ENCODE results near the gene UBR3.
"Not testable (repeated sequence)": the region's sequence is repeated elsewhere in the genome, so short reads cannot be mapped to it uniquely, and the experiment has no call there.

UBR3 gene

DNA sequence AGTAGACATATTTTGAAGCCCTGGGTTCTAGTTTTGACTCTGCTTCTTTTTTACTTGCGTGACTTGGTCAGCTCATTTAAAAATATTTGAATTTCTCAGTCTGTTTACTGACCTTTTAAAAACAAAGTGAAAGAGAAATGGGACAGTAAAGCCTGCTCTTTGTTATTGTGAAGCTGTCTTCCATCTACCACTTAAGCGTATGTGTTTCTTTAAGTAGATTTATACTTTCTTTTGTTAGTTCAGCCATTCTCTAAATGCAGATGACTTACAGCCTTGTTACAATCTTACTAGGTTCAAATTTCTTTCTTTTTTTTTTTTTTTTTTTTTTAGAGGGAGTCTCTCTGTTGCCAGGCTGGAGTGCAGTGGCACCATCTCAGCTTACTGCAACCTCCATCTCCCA lies 79.5 kb downstream of the UBR3 start:
- H3K27me3 ChIP-seq (ENCODE audit: control insufficient read depth, insufficient read depth, low read length), result no peaks in the 10 kb centered on the region
- DNase-seq (ENCODE audit: low read depth, low spot score), result no peak
- no peaks in the 10 kb centered on the region for H3K36me3 ChIP-seq (ENCODE audit: control insufficient read depth, insufficient read depth, low read length)
- no peaks in the 10 kb centered on the region for H3K4me1 ChIP-seq (ENCODE audit: control insufficient read depth, insufficient read depth, low read length)
- H3K27ac ChIP-seq (ENCODE audit: low read length), result no peak overlapping the region
- no peak overlapping the region for H3K4me3 ChIP-seq (ENCODE audit: low read length)
- no CpG with 5 or more reads among the region's 2 CpGs for WGBS (ENCODE audit: insufficient coverage, insufficient read length)
- H3K9me3 ChIP-seq (ENCODE audit: control insufficient read depth, insufficient read depth, low read length), result no peaks in the 10 kb centered on the region

DNA sequence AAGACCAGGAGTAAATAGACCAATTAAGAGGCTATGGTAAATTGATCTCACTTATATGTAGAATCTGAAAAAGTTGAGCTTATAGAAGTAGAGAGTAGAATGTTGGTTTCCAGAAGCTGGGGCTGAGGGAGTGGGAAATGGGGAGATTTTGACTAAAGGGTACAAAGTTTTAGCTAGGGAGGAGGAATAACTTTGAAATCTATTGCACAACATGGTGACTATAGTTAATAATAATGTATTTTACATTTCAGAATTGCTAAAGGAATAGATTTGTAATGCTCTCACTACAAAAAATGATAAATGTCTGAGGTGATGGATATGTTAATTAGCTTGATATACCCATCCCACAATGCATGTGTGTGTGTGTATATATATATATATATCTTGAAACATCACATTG lies 82.1 kb downstream of the UBR3 start:
- no peak overlapping the region for H3K4me3 ChIP-seq (ENCODE audit: low read length)
- no peaks in the 10 kb centered on the region for H3K36me3 ChIP-seq (ENCODE audit: control insufficient read depth, insufficient read depth, low read length)
- no peak for DNase-seq (ENCODE audit: low read depth, low spot score)
- H3K4me1 ChIP-seq (ENCODE audit: control insufficient read depth, insufficient read depth, low read length), result no peaks in the 10 kb centered on the region
- H3K27me3 ChIP-seq (ENCODE audit: control insufficient read depth, insufficient read depth, low read length), result no peaks in the 10 kb centered on the region
- no peak overlapping the region for H3K27ac ChIP-seq (ENCODE audit: low read length)
- H3K9me3 ChIP-seq (ENCODE audit: control insufficient read depth, insufficient read depth, low read length), result no peaks in the 10 kb centered on the region

DNA sequence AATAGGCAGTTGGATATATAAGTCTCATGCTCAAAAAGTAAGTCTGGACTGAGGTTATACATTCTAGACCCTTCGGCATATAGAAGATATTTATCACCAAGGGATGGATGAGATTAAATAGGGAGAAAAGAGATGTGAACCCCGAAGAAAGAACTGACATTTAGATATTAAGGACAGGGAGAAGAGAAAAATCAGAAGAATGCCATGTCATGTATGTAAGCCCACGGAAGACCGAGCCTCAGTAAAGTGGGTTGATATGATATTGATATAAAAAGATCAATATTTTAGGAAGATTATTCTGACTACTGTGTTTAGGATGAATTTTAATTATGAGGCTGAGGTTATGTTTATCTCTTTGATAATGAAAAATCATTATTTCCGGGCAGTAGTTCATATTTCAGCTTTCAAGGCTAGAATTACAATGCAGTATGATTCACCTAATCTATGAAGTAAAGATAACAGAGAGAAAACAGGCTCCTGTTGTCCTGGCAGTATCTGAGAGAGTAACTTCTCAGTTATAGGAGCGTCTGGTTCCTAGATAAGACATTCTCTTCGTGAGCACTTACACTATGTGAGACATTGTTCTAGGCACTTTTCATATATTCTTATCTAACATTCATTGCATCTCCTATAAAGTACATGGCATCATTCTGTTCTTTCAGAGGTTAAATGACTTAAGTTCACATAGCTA lies 83.0 kb downstream of the UBR3 start:
- H3K36me3 ChIP-seq (ENCODE audit: control insufficient read depth, insufficient read depth, low read length), result no peaks in the 10 kb centered on the region

DNA sequence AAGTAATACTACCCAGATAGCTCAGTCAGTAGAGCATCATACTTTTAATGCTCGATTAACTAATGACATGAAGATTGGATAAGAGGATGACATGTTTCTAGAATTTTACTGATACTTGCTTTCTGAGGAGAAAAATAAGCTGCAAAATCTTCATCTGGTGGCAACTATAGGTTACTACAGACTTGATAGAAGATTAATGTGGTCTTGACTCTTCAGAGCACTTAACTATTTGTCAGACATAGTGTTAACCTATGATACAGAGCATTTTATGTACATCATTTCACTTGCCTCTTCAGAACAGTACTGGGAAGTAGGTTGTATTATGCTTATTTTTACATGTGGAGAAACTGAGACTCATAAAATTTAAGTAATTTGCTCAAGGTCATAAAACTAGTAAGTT lies 83.9 kb downstream of the UBR3 start:
- no peaks in the 10 kb centered on the region for H3K36me3 ChIP-seq (ENCODE audit: control insufficient read depth, insufficient read depth, low read length)
- no peak for DNase-seq (ENCODE audit: low read depth, low spot score)
- H3K4me1 ChIP-seq (ENCODE audit: control insufficient read depth, insufficient read depth, low read length), result no peaks in the 10 kb centered on the region
- H3K9me3 ChIP-seq (ENCODE audit: control insufficient read depth, insufficient read depth, low read length), result no peaks in the 10 kb centered on the region
- WGBS (ENCODE audit: insufficient coverage, insufficient read length), result no CpG with 5 or more reads among the region's 1 CpG
- no peaks in the 10 kb centered on the region for H3K27me3 ChIP-seq (ENCODE audit: control insufficient read depth, insufficient read depth, low read length)
- H3K4me3 ChIP-seq (ENCODE audit: low read length), result no peak overlapping the region
- H3K27ac ChIP-seq (ENCODE audit: low read length), result no peak overlapping the region

More for the DNA sequence above, 83.0 kb downstream of the UBR3 start:
- Histone ChIP-seq H3K27ac (ENCODE audit: low read length) (no peak overlapping the region), H3K27me3 (ENCODE audit: control insufficient read depth, insufficient read depth, low read length) (no peaks in the 10 kb centered on the region), H3K4me3 (ENCODE audit: low read length) (no peak overlapping the region), H3K4me1 (ENCODE audit: control insufficient read depth, insufficient read depth, low read length) (no peaks in the 10 kb centered on the region), H3K9me3 (ENCODE audit: control insufficient read depth, insufficient read depth, low read length) (no peaks in the 10 kb centered on the region)
- WGBS (ENCODE audit: insufficient coverage, insufficient read length), result no CpG with 5 or more reads among the region's 7 CpGs
- DNase-seq (ENCODE audit: low read depth, low spot score), result no peak

DNA sequence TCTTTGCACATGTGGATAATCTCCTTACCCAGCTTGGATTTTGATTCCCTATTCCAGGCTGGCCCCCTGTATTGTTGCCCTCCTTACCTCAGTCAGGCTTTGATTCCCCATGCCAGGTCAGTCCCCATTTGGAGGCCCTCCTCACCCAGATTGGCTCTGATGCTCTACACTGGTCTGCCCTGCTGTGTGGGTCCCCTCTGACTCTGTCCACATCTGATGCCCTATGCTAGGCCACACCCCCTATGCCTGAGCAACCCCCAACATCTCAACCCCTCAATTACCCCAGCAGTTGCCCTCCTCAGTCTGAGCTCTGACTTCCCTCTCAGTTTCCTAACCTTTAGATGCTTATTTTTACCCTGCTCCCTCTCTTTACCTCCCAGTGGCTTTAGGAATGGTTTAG lies 89.4 kb downstream of the UBR3 start:
- no peaks in the 10 kb centered on the region for H3K4me1 ChIP-seq (ENCODE audit: control insufficient read depth, insufficient read depth, low read length)
- DNase-seq (ENCODE audit: low read depth, low spot score), result no peak
- H3K4me3 ChIP-seq (ENCODE audit: low read length), result no peak overlapping the region
- no peaks in the 10 kb centered on the region for H3K27me3 ChIP-seq (ENCODE audit: control insufficient read depth, insufficient read depth, low read length)
- no peaks in the 10 kb centered on the region for H3K9me3 ChIP-seq (ENCODE audit: control insufficient read depth, insufficient read depth, low read length)
- H3K27ac ChIP-seq (ENCODE audit: low read length), result no peak overlapping the region
- no peaks in the 10 kb centered on the region for H3K36me3 ChIP-seq (ENCODE audit: control insufficient read depth, insufficient read depth, low read length)

DNA sequence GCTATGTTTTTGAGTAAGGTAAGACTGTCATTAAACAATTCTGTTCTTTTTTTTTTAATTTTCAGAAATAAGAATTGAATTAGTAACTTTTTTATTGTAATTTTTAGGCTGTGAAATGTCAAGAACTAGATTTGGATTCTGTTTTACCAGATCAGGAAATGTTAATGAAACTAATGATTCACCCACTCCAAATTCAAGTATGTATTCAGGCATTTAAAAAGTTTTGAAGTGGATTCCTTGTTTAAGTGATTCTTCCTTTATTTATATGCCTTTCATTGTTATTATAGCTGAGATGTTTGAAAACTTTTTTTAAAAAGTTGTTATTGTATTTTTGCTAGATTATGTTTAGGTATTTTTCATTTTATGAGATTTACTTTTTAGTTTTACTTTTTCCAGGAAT lies 96.7 kb downstream of the UBR3 start:
- Histone ChIP-seq H3K9me3 (ENCODE audit: control insufficient read depth, insufficient read depth, low read length) (no peaks in the 10 kb centered on the region), H3K4me3 (ENCODE audit: low read length) (no peak overlapping the region), H3K27me3 (ENCODE audit: control insufficient read depth, insufficient read depth, low read length) (no peaks in the 10 kb centered on the region), H3K4me1 (ENCODE audit: control insufficient read depth, insufficient read depth, low read length) (no peaks in the 10 kb centered on the region), H3K27ac (ENCODE audit: low read length) (no peak overlapping the region), H3K36me3 (ENCODE audit: control insufficient read depth, insufficient read depth, low read length) (no peaks in the 10 kb centered on the region)
- DNase-seq (ENCODE audit: low read depth, low spot score), result no peak

DNA sequence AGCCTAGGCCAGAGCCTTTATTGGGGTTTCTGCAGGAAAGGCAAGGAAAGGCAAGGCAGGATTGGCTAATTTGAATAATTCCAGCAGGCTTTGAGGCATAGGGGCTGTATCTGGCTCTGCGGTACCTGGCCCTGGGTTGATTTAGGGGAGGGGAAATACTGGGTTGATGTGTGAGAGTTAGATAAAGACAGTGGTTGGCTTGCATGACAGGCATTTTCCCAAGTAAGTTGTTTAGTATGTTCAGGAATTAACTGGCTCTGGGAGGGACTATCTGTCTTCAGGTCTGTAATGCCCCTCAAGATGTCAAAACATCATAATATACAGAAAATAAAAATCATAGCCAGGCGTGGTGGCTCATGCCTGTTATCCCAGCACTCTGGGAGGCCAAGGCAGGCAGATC lies 98.7 kb downstream of the UBR3 start:
- Histone ChIP-seq H3K27me3 (ENCODE audit: control insufficient read depth, insufficient read depth, low read length) (no peaks in the 10 kb centered on the region), H3K9me3 (ENCODE audit: control insufficient read depth, insufficient read depth, low read length) (no peaks in the 10 kb centered on the region), H3K4me3 (ENCODE audit: low read length) (no peak overlapping the region), H3K36me3 (ENCODE audit: control insufficient read depth, insufficient read depth, low read length) (no peaks in the 10 kb centered on the region), H3K4me1 (ENCODE audit: control insufficient read depth, insufficient read depth, low read length) (no peaks in the 10 kb centered on the region), H3K27ac (ENCODE audit: low read length) (no peak overlapping the region)
- DNase-seq (ENCODE audit: low read depth, low spot score), result no peak
- whole genome bisulfite sequencing (ENCODE audit: insufficient coverage, insufficient read length), result no CpG with 5 or more reads among the region's 2 CpGs

DNA sequence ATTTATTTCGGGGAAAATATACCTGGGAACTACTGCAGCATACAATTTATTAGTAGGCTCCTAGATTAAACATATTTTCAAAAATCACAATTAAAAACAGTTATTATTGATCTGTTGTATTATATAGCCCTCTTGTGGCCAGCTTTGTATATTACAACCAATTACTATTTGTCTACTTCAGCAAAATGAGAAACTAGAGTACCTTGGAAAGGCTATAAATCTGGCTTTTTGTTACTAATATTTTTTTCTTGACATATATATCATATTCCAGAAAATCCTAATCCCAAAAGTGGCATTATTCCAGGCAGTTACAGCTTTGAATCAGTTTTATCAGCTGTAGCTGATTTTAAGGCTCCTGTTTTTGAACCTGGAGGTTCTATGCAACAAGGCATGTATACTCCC lies 101.2 kb downstream of the UBR3 start:
- Histone ChIP-seq H3K4me1 (ENCODE audit: control insufficient read depth, insufficient read depth, low read length) (no peaks in the 10 kb centered on the region), H3K4me3 (ENCODE audit: low read length) (no peak overlapping the region), H3K36me3 (ENCODE audit: control insufficient read depth, insufficient read depth, low read length) (no peaks in the 10 kb centered on the region), H3K27me3 (ENCODE audit: control insufficient read depth, insufficient read depth, low read length) (no peaks in the 10 kb centered on the region), H3K27ac (ENCODE audit: low read length) (no peak overlapping the region), H3K9me3 (ENCODE audit: control insufficient read depth, insufficient read depth, low read length) (no peaks in the 10 kb centered on the region)
- DNase-seq (ENCODE audit: low read depth, low spot score), result no peak
- WGBS (ENCODE audit: insufficient coverage, insufficient read length), result no CpG with 5 or more reads among the region's 1 CpG

DNA sequence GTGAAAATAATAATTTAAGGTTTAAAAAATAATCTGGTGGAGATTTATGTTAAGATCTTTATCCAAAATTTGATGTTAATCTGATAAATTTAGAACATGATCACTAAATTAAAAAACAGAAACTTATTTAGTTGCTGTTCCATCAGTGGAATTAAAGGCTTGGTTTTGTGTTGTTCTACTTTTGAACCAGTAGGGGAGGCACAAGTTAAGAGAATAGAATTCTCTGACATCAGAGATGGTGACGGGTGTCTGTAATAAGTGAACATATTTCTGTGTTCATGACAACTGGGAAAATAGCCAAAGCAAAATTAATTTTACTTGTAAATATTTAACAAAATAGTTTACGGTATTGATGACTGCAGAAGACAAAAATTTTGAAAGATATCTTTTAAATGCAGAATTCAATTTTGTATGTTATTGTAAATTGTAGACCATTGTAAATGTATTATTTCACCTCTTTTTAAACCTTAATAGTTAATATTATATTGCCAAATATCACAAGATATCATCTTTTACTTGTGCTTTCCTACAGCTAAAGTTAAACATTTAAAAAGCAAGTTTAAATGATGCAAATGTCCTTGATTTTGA lies 106.0 kb downstream of the UBR3 start:
- Histone ChIP-seq H3K9me3 (ENCODE audit: control insufficient read depth, insufficient read depth, low read length) (no peaks in the 10 kb centered on the region), H3K4me3 (ENCODE audit: low read length) (no peak overlapping the region), H3K27me3 (ENCODE audit: control insufficient read depth, insufficient read depth, low read length) (no peaks in the 10 kb centered on the region), H3K27ac (ENCODE audit: low read length) (no peak overlapping the region), H3K36me3 (ENCODE audit: control insufficient read depth, insufficient read depth, low read length) (no peaks in the 10 kb centered on the region), H3K4me1 (ENCODE audit: control insufficient read depth, insufficient read depth, low read length) (no peaks in the 10 kb centered on the region)
- WGBS (ENCODE audit: insufficient coverage, insufficient read length), result 100% methylated on average over 1 of the region's 2 CpGs
- DNase-seq (ENCODE audit: low read depth, low spot score), result no peak

DNA sequence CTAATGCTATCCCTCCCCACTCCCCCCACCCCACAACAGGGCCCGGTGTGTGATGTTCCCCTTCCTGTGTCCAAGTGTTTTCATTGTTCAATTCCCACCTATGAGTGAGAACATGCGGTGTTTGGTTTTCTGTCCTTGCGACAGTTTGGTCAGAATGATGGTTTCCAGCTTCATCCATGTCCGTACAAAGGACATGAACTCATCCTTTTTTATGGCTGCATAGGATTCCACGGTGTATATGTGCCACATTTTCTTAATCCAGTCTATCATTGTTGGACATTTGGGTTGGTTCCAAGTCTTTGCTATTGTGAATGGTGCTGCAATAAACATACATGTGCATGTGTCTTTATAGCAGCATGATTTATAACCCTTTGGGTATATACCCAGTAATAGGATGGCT lies 109.4 kb downstream of the UBR3 start:
- not testable (repeated sequence) for DNase-seq (ENCODE audit: low read depth, low spot score); H3K9me3 ChIP-seq (ENCODE audit: control insufficient read depth, insufficient read depth, low read length); H3K4me1 ChIP-seq (ENCODE audit: control insufficient read depth, insufficient read depth, low read length); H3K27me3 ChIP-seq (ENCODE audit: control insufficient read depth, insufficient read depth, low read length); H3K4me3 ChIP-seq (ENCODE audit: low read length); H3K36me3 ChIP-seq (ENCODE audit: control insufficient read depth, insufficient read depth, low read length); H3K27ac ChIP-seq (ENCODE audit: low read length)
- WGBS (ENCODE audit: insufficient coverage, insufficient read length), result no CpG with 5 or more reads among the region's 5 CpGs

DNA sequence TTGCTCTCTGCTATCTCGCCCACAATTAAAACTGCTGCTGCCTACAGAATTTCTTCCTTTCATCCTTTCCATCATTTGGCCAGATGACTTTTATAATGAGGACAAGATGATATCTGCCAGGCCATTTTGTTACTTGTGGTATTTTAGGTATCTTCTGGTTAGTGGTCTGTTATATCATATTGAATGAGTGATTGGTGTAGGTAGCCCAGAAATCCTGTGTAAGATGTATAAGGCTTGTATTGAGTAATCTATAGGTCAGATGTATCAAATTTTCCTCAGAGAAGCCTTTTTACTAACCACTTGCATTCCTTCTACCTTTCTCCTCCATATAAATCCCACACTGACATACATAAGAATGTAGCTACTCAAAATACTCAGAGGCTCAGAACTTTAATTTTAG lies 118.3 kb downstream of the UBR3 start:
- no peak overlapping the region for H3K4me3 ChIP-seq (ENCODE audit: low read length)
- no peak overlapping the region for H3K27ac ChIP-seq (ENCODE audit: low read length)
- no peaks in the 10 kb centered on the region for H3K27me3 ChIP-seq (ENCODE audit: control insufficient read depth, insufficient read depth, low read length)
- DNase-seq (ENCODE audit: low read depth, low spot score), result no peak
- WGBS (ENCODE audit: insufficient coverage, insufficient read length), result no CpG with 5 or more reads among the region's 1 CpG
- no peaks in the 10 kb centered on the region for H3K4me1 ChIP-seq (ENCODE audit: control insufficient read depth, insufficient read depth, low read length)
- no peaks in the 10 kb centered on the region for H3K36me3 ChIP-seq (ENCODE audit: control insufficient read depth, insufficient read depth, low read length)
- no peaks in the 10 kb centered on the region for H3K9me3 ChIP-seq (ENCODE audit: control insufficient read depth, insufficient read depth, low read length)

Measured in iPS DF 6.9 (cell line).